Measurements from ENCODE around the gene ZNF273. TPM values are rescaled to one million over a fixed set of nuclear protein-coding genes. Genes with fewer than 3 reads are reported as not detected.

The ZNF273 gene
- total and polyA plus RNA-seq, 10 of the 15 experiments (the other 5 are each of a cell fraction or from before 2014, with no cell fraction given): 4.8 to 12.3 (median 7.8) TPM

DNA sequence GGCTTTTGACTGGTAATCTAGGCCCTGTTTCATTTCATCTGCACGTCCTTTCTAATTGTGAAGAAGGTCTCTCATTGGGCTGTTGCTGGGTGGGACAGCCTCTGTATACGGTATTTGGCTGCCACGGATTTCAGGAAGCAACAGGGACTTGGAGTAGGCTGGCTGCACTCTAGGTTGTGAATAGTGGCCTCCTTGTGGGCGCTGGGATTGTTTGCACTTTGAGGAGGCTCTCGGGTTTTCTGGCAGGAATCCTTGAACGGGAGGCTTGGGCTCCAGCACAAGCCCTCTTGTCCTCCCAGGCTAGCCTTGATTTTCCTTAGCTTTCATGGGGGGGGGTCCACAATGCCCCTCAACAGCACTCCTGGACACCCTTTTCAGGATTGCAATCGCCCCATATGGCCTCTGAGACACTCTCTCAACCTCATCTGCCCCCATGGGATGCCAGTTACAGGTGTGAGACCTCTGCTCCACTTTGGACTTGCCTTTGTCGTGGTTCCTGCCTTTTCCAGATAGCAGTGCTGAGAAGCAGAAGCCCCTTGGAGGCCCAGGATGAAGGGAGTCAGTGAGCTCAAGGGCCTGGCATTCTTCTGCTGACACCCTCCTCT, 33.9 kb upstream of the ZNF273 start:
- SMC1A ChIA-PET (ENCODE audit: uncharacterized antibody, unreplicated experiment): no interaction called here
- Histone ChIP-seq H3K4me1 (ENCODE audit: control insufficient read depth, insufficient read depth, low read length) (no peaks in the 10 kb centered on the region), H3K36me3 (ENCODE audit: control insufficient read depth in 2 of 2, insufficient read depth in 2 of 2, low read length in 1 of 2) (no peaks in the 10 kb centered on the region), H2AFZ (ENCODE audit: control insufficient read depth, low read depth, low read length) (no peak overlapping the region), H3K27ac (ENCODE audit: control insufficient read depth, insufficient read depth) (no peak overlapping the region), H4K20me1 (ENCODE audit: control insufficient read depth, insufficient read depth) (no peaks in the 10 kb centered on the region), H3K4me3 (no peak overlapping the region), H3K27me3 (replicated peaks in 1 of 2; ENCODE audit: control insufficient read depth in 2 of 2, insufficient read depth in 2 of 2, low read length in 1 of 2) (no peaks in the 10 kb centered on the region), H3K9ac (ENCODE audit: control insufficient read depth, insufficient read depth, low read length) (no peak overlapping the region), H3K4me2 (ENCODE audit: control insufficient read depth, insufficient read depth) (no peak overlapping the region), H3K79me2 (ENCODE audit: control insufficient read depth, insufficient read depth, low read length) (no peaks in the 10 kb centered on the region), H3K9me3 (replicated peaks; ENCODE audit: control insufficient read depth, insufficient read depth, low read length) (peaks cover 2% of the 10 kb centered on the region; the same call in 2 of the 3 replicates)
- TF ChIP-seq SREBF2 (IDR thresholded peaks at IDR 0.05; ENCODE audit: low read length): no peak
- TF ChIP-seq RFX5 (IDR thresholded peaks at IDR 0.05; ENCODE audit: low read depth, low read length): no peak
- TF ChIP-seq SIX5 (IDR thresholded peaks at IDR 0.05; ENCODE audit: low read depth, low read length, severe bottlenecking): no peak
- TF ChIP-seq YY1 (IDR thresholded peaks at IDR 0.05; ENCODE audit: low read depth, low read length): no peak
- no peak for TF ChIP-seq SREBF1 (IDR thresholded peaks at IDR 0.05; ENCODE audit: low read length)
- no peak for TF ChIP-seq SMC3 (IDR thresholded peaks at IDR 0.05; ENCODE audit: borderline replicate concordance, low read length)
- no peak for TF ChIP-seq CBX5 (IDR thresholded peaks at IDR 0.05; ENCODE audit: low read depth)
- TF ChIP-seq, protein P1, sequence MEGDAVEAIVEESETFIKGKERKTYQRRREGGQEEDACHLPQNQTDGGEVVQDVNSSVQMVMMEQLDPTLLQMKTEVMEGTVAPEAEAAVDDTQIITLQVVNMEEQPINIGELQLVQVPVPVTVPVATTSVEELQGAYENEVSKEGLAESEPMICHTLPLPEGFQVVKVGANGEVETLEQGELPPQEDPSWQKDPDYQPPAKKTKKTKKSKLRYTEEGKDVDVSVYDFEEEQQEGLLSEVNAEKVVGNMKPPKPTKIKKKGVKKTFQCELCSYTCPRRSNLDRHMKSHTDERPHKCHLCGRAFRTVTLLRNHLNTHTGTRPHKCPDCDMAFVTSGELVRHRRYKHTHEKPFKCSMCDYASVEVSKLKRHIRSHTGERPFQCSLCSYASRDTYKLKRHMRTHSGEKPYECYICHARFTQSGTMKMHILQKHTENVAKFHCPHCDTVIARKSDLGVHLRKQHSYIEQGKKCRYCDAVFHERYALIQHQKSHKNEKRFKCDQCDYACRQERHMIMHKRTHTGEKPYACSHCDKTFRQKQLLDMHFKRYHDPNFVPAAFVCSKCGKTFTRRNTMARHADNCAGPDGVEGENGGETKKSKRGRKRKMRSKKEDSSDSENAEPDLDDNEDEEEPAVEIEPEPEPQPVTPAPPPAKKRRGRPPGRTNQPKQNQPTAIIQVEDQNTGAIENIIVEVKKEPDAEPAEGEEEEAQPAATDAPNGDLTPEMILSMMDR (IDR thresholded peaks at IDR 0.05 in 2 of 3, conservative IDR thresholded peaks at IDR 0.05 in 1 of 3; ENCODE audit: control insufficient read depth in 2 of 3, extremely low read depth in 1 of 3, insufficient read depth in 1 of 3, low read depth in 3 of 3, low read length in 3 of 3): no peak
- TF ChIP-seq ATF7 (IDR thresholded peaks at IDR 0.05; ENCODE audit: low read depth): no peak
- TF ChIP-seq CHD2 (IDR thresholded peaks at IDR 0.05; ENCODE audit: borderline replicate concordance, low read depth, low read length): no peak
- TF ChIP-seq EED (IDR thresholded peaks at IDR 0.05; ENCODE audit: low read depth): no peak
- TF ChIP-seq NFIC (IDR thresholded peaks at IDR 0.05; ENCODE audit: low read depth, low read length): no peak
- no peak for TF ChIP-seq ETV6 (conservative IDR thresholded peaks at IDR 0.05 in 1 of 2, IDR thresholded peaks at IDR 0.05 in 1 of 2; ENCODE audit: borderline replicate concordance in 1 of 2, low read depth in 1 of 2)
- no peak for TF ChIP-seq CREM (IDR thresholded peaks at IDR 0.05; ENCODE audit: low read depth)
- TF ChIP-seq, protein P2, sequence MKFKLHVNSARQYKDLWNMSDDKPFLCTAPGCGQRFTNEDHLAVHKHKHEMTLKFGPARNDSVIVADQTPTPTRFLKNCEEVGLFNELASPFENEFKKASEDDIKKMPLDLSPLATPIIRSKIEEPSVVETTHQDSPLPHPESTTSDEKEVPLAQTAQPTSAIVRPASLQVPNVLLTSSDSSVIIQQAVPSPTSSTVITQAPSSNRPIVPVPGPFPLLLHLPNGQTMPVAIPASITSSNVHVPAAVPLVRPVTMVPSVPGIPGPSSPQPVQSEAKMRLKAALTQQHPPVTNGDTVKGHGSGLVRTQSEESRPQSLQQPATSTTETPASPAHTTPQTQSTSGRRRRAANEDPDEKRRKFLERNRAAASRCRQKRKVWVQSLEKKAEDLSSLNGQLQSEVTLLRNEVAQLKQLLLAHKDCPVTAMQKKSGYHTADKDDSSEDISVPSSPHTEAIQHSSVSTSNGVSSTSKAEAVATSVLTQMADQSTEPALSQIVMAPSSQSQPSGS (IDR thresholded peaks at IDR 0.05; ENCODE audit: low read length): no peak
- in situ Hi-C loops (cut with MboI) (no loop called here), intact Hi-C loops (cut with micrococcal nuclease; ENCODE audit: unreplicated experiment) (no loop called here)
- FAIRE-seq (no peak), ATAC-seq (no peak), DNase-seq (ENCODE audit: low read depth, low spot score) (no peak)
- CTCF ChIA-PET: no interaction called here
- no TSS peak for BruUV-seq (replicated peaks)
- WGBS (ENCODE audit: insufficient coverage, insufficient replicate concordance, low lambda C conversion rate, missing lambda C conversion rate): 32% methylated on average over 8 of the region's 8 CpGs
- POLR2A ChIA-PET: no interaction called here
- RAD21 ChIA-PET (ENCODE audit: unreplicated experiment): no interaction called here
